NCI-H1092 treated with DMSO at 0.1 percent for 48 hours (cell line): ENCODE measurements around the gene NADSYN1.
"Not testable (repeated sequence)": the region's sequence is repeated elsewhere in the genome, so short reads cannot be mapped to it uniquely, and the experiment has no call there.

Experiments used
- DNase-seq: peaks from one replicate; lab custom pipeline; 2025; lab: John Stamatoyannopoulos, UW

Gene NADSYN1

DNA sequence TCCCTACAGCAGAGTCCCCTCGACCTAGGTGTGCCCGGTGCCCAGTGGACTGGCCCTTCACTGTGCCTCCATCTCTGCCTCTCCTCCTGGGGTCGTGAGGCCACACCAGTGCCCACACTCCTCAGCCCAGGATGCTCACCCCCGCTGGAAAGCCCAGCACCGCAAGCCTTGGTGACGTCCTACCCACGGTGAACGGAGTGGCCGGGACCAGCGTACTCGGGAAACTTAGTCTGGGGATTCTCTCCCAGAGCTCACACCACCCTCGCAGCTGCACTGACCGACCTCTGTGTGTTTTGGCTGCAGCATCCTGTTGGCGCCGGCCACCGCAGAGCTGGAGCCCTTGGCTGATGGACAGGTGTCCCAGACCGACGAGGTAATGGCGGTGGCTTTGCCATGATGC is 38.5 kb downstream of the NADSYN1 start:
- DNase-seq: no peak

DNA sequence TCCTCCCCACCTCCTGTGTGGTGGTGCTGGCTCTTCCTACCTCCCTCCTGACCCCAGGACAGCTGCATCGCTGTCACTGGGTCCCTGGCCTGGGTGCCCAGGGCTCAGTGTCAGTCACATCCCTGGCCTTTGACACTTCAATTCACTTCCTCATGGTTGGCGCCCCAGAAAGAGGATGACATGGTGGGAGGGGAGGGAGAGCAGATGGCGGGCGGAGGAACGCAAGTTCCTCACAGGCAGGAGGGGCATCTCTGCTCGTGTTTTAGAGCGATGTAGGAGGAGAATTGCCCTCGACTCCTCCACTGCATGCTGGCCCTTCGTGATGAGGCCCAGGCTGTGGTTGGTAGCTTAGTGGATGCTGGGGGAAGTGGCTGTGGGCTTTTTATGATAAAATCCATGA is 38.9 kb downstream of the NADSYN1 start:
- DNase-seq: no peak

DNA sequence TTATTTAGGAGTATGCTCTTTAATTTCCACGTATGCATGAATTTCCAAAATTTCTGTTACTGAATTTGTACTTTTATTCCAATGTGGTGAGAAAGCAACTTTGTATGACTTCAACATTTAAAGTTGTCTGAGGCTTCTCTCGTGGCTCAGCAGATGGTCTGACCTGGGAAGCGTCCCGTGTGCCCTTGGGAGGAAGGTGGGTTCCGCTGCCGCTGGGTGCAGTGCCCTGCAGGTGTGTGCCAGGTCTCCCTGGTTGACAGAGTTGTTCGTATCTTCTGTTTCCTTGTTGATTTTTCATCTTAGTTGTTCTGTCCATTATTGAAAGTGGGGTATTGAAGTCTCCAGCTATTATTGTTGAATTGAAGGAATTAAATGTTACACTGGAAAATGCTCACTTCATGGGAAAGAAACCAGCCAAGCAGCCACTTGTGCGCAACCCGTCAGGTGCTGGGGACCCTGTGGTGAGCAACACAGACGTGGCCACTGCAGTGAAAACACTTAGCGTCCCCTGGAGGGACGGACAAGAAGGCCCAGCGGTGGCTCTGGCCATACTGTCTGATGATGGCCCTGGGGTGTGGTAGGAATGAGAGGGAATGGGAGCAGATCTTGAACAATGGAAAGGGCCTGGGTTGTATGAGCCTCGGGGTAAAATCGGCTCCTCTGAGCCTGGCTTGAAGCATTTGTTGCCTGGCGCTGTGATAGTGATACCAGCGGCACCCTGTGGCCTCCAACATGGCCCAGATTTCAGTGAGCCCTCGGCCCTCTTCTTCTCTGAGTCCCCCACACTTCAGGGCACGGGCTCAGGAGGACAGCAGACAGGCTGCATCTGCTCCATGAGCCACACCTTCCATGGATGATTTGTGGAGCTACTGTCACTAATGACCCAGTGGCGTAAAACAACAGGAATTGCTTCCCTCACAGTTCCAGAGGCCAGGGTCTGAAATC is 42.6 kb downstream of the NADSYN1 start:
- no peak for DNase-seq

DNA sequence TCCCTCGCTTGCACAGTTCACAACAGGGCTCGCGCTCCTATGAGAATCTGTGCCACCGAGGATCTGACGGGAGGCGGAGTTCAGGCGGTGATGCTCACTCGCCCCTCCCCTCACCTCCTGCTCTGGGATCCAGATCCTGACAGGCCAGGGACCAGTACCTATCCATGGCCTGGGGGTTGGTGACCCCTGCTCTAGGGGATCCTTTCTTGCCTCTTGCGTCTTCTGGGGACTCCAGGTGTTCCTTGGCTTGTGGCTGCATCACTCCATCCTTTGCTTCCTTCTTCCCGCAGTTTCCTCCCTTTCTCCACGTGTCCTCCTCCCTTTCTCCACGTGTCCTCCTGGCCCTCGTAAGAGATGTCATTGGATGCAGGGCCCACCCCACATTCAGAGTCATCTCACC is 43.4 kb downstream of the NADSYN1 start:
- DNase-seq: no peak

DNA sequence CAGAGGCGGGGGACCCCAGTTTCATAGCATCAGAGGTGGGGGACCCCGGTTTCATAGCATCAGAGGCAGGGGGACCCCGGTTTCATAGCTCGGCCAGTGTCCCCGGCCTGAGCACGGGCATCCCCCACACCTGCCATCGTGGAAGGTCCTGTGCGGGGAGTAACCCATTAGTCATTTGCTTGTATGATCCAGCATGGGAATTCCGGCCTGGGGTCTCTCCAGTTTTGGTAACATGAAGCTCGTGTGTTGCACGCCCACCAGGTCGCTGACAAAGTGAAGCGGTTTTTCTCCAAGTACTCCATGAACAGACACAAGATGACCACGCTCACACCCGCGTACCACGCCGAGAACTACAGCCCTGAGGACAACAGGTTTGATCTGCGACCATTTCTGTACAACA is 45.1 kb downstream of the NADSYN1 start:
- no peak for DNase-seq

DNA sequence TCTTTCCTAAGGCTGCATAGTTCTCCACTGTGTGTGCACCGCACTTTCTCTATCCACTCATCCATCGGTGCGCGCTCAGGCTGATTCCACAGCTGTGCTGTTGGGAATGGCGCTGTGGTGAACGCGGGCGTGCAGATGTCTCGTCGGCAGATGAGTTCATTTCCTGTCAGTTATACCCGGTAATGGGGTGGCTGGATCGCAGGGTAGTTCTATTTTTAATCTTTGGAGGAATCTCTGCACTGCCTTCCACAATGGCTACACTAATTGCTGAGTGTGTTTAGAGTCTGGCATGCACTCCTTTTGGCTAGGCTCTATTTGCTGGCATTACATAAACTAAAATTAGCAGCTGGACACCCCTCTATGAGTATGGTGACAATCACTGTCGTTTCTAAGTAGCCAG is 46.1 kb downstream of the NADSYN1 start:
- no peak for DNase-seq

DNA sequence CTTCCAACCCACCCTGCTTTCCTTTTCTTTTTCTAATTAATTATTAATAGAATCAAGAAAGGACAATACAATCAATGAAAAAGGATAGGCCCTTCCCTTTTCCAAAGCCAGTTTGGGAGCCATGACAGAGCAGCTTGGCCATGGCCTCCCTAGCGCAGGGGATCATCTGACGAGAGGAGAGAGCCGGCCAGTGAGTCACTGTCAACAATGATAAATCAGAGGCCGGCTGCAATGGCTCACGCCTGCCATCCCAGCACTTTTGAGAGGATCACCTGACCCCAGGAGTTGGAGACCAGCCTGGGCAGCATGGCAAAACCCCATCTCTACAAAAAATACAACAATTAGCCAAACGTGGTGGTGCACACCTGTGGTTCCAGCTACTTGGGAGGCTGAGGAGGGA is 46.5 kb downstream of the NADSYN1 start:
- no peak for DNase-seq

DNA sequence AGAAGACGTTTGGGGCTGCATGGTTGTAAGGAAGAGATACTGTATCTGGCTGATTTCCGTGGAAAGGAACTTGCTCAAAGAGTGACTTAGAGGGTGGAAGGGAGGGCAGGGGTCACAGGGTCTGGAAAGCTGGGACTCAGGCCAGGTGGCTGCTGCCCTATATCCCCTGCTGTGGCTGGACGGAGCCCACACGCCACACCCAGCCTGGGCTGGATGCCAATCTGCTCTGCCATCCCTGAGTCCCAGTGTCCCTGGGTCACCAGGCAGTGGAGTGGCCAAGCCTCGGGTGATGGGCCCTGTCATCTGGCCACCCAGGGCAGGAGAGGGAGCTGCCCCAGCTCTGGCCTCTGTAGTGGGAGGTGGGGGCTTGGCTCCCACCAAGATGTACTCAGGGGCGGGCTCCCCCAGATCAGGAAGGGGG is 47.6 kb downstream of the NADSYN1 start:
- no peak for DNase-seq

DNA sequence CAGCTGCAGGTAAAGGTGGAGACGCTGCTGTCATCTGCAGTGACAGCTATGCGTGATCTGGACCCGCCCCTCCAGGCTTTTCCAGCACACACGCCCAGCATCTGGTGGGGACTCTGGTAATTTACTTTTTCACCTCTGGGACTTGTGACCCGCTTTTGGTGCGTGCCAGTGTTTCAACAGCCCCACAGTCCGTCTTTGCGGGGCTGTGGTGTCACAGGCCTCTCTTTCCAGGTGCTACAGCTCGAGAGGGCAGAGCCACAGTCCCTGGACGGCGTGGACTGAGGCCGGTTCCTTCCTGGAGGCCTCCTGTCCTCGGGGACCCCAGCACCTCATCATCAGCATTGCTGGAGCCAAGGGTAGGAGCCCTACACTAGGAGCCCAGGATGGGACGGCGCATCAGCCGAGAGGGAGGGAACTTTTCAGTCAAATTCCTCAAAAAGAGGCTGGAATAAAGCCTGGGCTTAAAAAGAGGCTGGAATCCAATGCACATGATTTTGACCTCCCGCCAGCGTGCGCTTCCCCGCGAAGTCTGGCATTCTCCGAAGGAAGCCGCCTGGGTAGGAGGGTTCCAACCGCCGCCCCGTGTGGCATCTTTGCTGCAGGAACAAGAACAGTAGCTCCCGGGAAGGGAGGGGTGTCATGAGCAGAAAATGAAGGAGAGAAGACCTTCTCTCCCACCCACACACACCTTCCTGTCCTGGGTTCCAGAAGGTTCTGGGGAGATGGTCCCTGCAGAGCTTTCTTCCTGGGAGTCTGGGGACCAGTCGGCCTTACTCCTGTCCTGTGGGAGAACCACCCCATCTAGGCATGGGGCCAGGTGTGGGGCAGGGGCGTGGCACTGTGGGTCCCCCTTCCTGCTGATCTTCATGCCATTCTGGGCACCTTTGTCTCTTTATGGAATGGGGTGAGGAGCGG is 48.3 kb downstream of the NADSYN1 start:
- no peak for DNase-seq

DNA sequence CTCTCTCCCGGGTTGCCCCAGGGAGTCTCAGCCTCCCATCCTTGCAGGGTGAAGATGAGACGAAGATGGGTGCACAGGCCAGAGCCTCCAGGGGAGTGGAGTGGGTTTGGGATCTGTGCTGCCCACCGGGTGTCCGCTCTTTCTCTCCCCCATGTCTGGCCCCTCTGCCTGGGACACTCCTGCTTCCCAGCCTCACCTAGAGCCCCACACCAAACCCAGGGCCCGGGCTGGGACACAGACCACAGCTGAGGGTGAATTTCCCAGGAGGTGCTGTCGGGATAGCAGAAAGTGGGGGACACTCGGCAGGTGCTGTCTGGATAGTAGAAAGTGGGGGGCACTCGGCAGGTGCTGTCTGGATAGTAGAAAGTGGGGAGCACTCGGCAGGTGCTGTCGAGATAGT is 49.0 kb downstream of the NADSYN1 start:
- no peak for DNase-seq

DNA sequence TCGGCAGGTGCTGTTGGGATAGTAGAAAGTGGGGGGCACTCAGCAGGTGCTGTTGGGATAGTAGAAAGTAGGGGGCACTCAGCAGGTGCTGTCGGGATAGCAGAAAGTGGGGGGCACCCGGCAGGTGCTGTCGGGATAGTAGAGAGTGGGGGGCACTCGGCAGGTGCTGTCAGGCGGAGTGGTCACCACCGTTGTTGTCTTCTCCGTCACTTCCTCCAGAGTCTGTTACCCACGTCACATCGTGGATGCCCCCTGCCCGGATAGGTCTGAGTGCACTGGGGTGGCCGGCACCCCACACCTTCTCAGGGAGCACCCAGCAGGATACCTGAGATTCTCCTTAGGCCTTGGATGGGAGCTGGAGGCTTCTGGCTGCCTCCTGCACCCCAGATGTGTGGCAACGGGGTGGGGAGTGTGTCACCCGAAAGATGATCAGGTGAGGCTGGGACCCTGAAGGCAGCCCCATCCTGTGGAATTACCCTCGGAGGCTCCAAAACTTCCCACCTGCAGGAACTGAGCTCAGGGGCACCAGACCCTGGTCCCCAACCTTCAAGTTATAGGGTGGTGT is 50.0 kb downstream of the NADSYN1 start:
- no peak for DNase-seq

DNA sequence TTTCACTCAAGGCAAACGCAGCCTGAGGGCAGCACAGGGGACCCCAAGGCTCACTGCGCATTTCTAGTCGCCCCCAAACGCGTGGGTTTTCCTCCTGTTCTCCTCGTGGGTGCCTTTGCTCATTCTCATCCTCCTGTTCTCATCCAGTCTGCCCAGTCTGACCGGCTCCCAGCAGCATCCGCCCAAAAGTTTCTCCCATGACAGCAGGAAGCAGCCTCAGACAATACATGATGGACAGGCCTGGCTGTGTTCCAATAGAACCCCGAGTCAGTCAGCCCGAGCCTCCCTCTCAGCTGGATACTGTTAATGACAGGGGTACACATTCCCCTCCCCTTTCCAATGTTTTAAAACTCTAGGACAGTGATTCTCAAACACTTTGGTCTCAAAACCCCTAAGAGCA is 51.5 kb downstream of the NADSYN1 start:
- peak; percentile 15 for DNase-seq

DNA sequence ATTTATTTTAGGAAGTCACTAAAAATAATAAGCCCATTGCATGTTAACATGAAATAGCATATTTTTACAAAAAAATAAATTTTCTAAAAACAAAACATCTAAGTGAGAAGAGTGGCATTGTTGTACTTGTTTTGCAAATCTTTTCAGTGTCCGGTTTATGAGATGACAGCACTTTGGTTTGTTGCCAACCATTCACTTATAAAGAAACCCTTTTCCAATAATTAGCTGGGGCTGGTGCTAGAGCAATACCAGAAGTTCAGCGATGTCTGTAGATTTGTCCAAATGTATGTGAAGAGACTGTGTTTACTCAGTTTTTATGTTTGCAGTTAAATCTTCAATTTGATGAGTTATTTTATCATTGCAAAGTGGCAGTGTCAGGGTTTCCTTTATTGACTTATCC is 52.0 kb downstream of the NADSYN1 start:
- peak; percentile 26 for DNase-seq

DNA sequence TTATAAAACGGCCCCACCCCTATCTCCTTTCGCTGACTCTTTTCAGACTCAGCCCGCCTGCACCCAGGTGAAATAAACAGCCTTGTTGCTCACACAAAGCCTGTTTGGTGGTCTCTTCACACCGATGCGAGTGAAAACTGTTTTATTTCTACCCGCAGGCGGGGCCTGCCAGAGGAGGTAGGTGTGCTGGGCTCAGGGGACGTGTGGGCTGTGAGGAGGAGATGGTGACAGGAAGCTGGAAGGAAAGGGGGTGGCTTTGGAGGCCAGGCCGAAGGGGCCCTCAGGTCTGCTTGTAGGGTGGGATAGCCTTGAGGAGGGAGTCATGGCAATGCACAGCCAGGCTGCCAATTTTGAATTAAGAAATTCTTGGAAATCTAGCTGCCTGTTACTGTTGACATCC is 52.8 kb downstream of the NADSYN1 start:
- no peak for DNase-seq

DNA sequence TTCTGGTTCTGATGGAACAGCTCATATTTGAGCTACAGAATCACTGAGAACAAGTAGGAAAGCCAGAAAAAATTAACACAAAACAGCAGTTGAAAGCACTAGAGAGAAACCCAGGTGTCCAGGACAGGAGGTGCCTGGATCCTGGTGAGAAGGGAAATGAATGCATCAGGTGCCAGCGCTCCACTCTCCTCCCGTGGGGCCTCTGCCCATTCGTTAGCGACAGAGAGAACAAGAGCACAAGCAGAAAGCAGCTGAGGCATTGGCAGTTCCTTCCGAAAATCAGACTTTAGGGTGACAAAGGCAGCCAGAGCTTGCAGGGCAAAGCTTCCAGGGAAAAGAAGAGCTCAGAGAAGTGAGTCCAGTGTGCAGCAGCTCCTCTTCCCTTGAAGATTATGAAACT is 54.1 kb downstream of the NADSYN1 start:
- no peak for DNase-seq

DNA sequence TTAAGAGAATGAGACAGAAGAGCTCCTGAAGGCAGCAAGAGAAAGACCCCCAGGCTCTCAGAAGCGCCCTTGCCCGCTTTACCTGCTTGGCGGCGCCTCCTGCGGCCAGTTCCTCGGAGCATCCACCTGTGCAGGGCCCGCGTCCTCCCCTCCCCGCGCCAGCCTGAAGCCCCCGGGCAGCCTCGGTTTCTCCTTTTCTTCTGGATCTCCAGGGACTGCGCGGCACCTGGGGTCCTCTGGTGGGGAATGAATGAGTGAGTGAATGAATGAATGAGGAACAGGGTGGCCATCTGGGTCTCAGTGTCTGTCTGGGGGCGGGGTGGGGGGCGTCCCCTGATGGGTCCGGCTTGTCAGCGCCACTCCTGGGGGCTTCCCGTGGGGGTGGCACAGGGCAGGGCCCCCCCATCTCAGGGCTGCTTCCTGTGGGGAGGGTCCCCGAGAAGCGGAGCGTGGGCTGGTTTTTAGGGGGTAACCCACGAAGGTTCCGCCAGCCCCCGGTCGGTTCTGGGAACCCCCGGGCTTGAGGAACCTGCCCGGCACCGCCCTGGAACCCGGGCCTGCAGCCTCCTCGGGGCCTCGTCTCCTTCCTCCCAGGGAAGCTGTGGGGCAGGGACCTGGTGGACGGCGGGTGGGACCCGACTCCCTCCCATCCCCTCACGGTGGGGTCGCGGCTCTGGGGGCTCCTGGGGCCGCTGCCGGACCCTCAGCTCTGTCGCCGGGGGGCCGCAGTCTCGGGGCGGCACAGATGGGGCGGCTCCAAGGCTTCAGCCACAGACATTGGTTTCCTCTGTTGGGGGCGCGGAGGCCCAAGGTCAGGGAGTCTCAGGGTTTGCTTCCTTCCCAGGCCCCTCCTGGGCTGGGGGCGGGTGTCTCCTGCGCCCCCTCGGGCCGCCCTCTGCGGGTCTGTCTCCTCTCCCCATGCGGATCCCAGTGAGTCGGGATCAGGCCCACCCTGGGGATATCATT is 65.8 kb downstream of the NADSYN1 start:
- no peak for DNase-seq

DNA sequence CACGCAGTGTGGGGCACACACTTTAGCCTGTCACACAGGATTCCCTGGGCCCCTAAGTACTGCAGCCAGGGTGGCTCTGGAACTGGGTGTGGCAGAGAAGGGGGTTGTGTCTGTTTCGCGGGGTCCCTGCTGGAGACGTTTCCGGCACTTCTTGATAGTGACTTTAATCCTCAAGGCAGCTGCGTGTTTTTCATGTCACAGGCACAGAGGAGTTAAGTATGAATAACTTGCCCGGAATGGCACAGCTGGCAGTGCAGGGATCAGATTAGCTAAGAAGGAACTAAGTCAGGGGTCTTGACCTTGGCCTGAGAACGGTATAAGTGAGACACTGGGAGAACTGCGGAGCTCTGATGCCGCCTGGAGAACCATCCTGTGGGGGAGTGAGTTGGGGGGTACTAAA is 66.5 kb downstream of the NADSYN1 start:
- no peak for DNase-seq

DNA sequence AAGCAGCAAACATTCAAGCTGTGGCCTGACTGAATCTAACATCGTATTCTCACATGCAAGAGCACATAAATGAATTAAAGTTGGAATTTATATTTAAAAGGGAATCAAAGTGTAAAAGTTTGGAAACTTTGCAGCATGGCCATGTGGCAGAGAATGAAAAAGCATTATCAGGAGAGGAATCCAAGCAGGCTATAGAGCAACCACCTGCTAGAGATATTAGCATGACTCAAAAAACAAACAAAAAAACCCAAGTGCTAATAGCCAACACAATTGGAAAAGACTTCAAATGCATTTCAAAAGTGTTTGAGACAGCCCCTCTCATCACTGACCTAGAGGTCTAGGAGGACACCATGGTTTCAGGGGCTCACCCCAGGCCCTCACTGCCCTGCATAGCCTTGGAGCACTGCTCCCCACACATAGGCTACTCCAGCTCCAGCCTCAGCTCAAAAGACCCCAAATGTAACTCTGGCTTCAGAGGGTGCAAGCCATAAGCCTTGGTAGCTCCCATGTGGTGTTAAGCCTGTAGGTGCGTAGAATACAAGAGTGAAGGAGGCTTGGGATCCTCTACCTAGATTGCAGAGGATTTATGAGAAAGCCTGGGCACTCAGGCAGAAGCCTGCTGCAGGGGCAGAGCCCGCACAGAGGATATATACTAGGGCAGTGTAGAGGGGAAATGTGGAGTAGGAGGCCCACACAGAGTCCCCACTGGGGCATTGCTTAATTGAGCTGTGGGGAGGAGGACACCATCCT is 72.4 kb downstream of the NADSYN1 start:
- DNase-seq: no peak

DNA sequence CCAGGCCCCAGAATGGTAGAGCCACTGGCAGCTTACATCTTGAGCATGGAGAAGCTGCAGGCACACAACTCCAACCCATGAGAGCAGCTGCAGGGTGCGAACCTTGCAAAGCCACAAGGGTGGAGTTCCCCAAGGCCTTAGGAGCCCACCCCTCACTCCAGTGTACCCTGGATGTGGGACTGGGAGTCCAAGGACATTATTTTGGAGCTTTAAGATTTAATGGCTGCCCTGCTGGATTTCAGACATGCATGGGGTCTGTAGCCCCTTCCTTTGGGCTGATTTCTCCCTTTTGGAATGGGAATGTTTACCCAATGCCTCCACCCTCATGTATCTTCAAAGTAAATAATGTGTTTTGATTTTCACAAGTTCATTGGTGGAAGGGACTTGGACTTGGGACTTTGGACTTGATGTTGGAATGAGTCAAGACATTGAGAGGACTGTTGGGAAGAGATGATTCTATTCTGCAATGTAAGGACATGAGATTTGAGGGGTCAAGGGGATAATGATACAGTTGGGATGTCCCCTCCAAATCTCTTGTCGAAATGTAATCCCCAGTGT is 73.0 kb downstream of the NADSYN1 start:
- DNase-seq: no peak

DNA sequence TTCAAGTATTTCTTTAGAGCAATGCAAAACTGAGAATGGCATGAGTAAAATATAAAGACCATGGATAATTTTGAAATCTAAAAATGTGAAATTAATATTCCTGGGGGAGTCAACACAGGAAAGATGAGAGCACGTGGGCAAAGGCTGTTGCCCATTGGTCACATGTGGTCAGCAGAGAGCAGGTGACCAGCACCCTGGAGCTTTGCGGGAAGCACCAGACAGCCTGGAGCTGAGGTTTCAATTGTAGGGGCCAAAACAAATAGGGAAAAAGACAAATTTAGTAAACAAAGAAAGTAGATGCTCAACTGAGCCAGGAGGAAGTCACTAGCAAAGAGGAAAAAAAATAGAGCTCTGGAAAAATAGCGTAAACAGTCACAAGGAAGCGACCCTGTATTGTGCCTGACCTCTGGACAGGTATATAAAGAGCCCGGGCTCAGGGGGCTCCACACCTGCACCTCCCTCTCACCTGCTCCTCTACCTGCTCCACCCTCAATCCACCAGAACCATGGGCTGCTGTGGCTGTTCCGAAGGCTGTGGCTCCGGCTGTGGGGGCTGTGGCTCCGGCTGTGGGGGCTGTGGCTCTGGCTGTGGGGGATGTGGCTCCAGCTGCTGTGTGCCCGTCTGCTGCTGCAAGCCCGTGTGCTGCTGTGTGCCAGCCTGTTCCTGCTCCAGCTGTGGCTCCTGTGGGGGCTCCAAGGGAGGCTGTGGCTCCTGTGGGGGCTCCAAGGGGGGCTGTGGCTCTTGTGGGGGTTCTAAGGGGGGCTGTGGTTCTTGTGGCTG is 74.0 kb downstream of the NADSYN1 start, which contains the start of gene KRTAP5-7:
Gene KRTAP5-7, plus strand, starts transcription at position 472 of the 780 bp plus-strand sequence. Its CDS starts 34 bp downstream, at position 506.
- not testable (repeated sequence) for DNase-seq
